Cardiac muscle cell (in vitro differentiated cells and primary cell): Measurements from ENCODE around the gene ADCY6. TPM values are rescaled to one million over a fixed set of nuclear protein-coding genes. Genes with fewer than 3 reads are reported as not detected.

Source experiments
- DNase-seq, 2 donors: peaks; one replicate each; pipeline versions ENCODE4 v3.0.0 to v3.0.0-alpha.2; 2010 to 2017; ENCODE audit warnings: low read depth in 1 of 2, low spot score in 1 of 2
- H3K27ac ChIP-seq: fragments of 200-600 bp; sonication (generic); 2 replicates; pipeline ENCODE4 v1.5.1; 2016
- H3K27me3 ChIP-seq: fragments of 200-600 bp; sonication (generic); 2 replicates; pipeline ENCODE4 v1.6.0; 2016; ENCODE audit warnings: control low read depth
- H3K36me3 ChIP-seq: fragments of 200-600 bp; sonication (generic); 2 replicates; pipeline ENCODE4 v1.5.1; 2016; ENCODE audit warnings: control low read depth
- H3K4me1 ChIP-seq: fragments of 200-600 bp; sonication (generic); 2 replicates; pipeline ENCODE4 v1.8.1; 2017; ENCODE audit warnings: low read depth, mild to moderate bottlenecking, mixed run types
- H3K4me3 ChIP-seq: fragments of 200-600 bp; sonication (generic); 2 replicates; pipeline ENCODE4 v1.5.1; 2016; ENCODE audit warnings: mild to moderate bottlenecking
- H3K9me3 ChIP-seq: fragments of 200-600 bp; sonication (generic); 2 replicates; pipeline ENCODE4 v1.5.1; 2017; ENCODE audit warnings: low read depth, mild to moderate bottlenecking, control low read depth
- CTCF ChIP-seq: IDR thresholded peaks from 2 replicates; pipeline ENCODE4 v1.5.1; 2012; ENCODE audit warnings: low read depth, mild to moderate bottlenecking, low read length
- polyA plus RNA-seq: library from polyadenylated mRNA; unstranded; fragments of >200 nt; fragmentation: Nextera tagmentation; extraction: Ambion mirVana; gene quantifications from 2 replicates; pipeline ENCODE4 v1.2.1, GENCODE V29; 2016
- total RNA-seq: library from RNA; depleted of rRNA; stranded (reverse); fragments of >200 nt; gene quantifications from 2 replicates; pipeline ENCODE4 v1.2.3, GENCODE V29; 2016

The ADCY6 gene
- total and polyA plus RNA-seq, 2 experiments from 2014 or later = 38.1 to 60.1 TPM

- no peak for DNase-seq
- Histone ChIP-seq H3K9me3 (no peaks in the 10 kb centered on the region), H3K27ac (no peak overlapping the region), H3K4me3 (no peak overlapping the region), H3K4me1 (no peaks in the 10 kb centered on the region), H3K27me3 (no peaks in the 10 kb centered on the region), H3K36me3 (peaks cover 65% of the 10 kb centered on the region)
- no peak for TF ChIP-seq CTCF
Measured at GRCh38 chr12:48770756-48771155, 18.1 kb downstream of the ADCY6 start.

GRCh38 chr12:48768736-48769135 is 20.2 kb downstream of the ADCY6 start:
- no peaks in the 10 kb centered on the region for H3K27me3 ChIP-seq
- no peak for DNase-seq

GRCh38 chr12:48768147-48768546 is 20.7 kb downstream of the ADCY6 start:
- Histone ChIP-seq H3K4me1 (no peaks in the 10 kb centered on the region), H3K27ac (no peak overlapping the region), H3K9me3 (no peaks in the 10 kb centered on the region), H3K36me3 (peaks cover 54% of the 10 kb centered on the region), H3K4me3 (no peak overlapping the region), H3K27me3 (no peaks in the 10 kb centered on the region)
- DNase-seq = no peak
- no peak for TF ChIP-seq CTCF

More at GRCh38 chr12:48768736-48769135, 20.2 kb downstream of the ADCY6 start:
- Histone ChIP-seq H3K36me3 (peaks cover 59% of the 10 kb centered on the region), H3K4me3 (no peak overlapping the region), H3K27ac (no peak overlapping the region), H3K4me1 (no peaks in the 10 kb centered on the region), H3K9me3 (no peaks in the 10 kb centered on the region)
- TF ChIP-seq CTCF = no peak

GRCh38 chr12:48767521-48767920 is 21.4 kb downstream of the ADCY6 start:
- no peaks in the 10 kb centered on the region for H3K27me3 ChIP-seq
- no peak for DNase-seq
- TF ChIP-seq CTCF = no peak
- H3K36me3 ChIP-seq = peaks cover 48% of the 10 kb centered on the region
- no peaks in the 10 kb centered on the region for H3K4me1 ChIP-seq
- no peak overlapping the region for H3K4me3 ChIP-seq
- no peak overlapping the region for H3K27ac ChIP-seq
- no peaks in the 10 kb centered on the region for H3K9me3 ChIP-seq

- peaks cover 43% of the 10 kb centered on the region for H3K36me3 ChIP-seq
Measured at GRCh38 chr12:48767047-48767446, 21.8 kb downstream of the ADCY6 start.

More at GRCh38 chr12:48767047-48767446, 21.8 kb downstream of the ADCY6 start:
- no peak for TF ChIP-seq CTCF
- peak in 1 of 2 donors; percentile 71 for DNase-seq
- H3K4me3 ChIP-seq = no peak overlapping the region
- no peaks in the 10 kb centered on the region for H3K4me1 ChIP-seq
- H3K27ac ChIP-seq = no peak overlapping the region
- no peaks in the 10 kb centered on the region for H3K27me3 ChIP-seq
- H3K9me3 ChIP-seq = no peaks in the 10 kb centered on the region
